MG63 (cell line): Measurements from ENCODE around the gene INHA. TPM values are rescaled to one million over a fixed set of nuclear protein-coding genes. Genes with fewer than 3 reads are reported as not detected.

Experiments used
- DNase-seq: peaks from one replicate; pipeline ENCODE4 v3.0.0-alpha.2; 2020
- H3K27me3 ChIP-seq: fragments of 250-450 bp; sonication (Bioruptor Pico); 2 replicates; pipeline ENCODE4 v1.5.1; 2020; ENCODE audit warnings: mild to moderate bottlenecking, moderate library complexity
- H3K36me3 ChIP-seq: fragments of 250-450 bp; sonication (Bioruptor Pico); 2 replicates; pipeline ENCODE4 v1.5.1; 2020; ENCODE audit warnings: mild to moderate bottlenecking, moderate library complexity
- H3K4me3 ChIP-seq: fragments of 250-450 bp; sonication (Bioruptor Pico); 2 replicates; pipeline ENCODE4 v1.5.1; 2020; ENCODE audit warnings: mild to moderate bottlenecking, moderate library complexity
- H3K9me3 ChIP-seq: fragments of 250-450 bp; sonication (Bioruptor Pico); 2 replicates; pipeline ENCODE4 v1.5.1; 2020; ENCODE audit warnings: mild to moderate bottlenecking, moderate library complexity
- total RNA-seq: library from RNA; depleted of rRNA; stranded (reverse); fragments of >200 nt; shearing (Covaris generic); gene quantifications from 2 replicates; pipeline ENCODE4 v1.2.3, GENCODE V29; 2014; ENCODE audit warnings: low replicate concordance

INHA gene
- total RNA-seq, 1 experiment from 2014 or later = not detected

GRCh38 chr2:219552382-219553167 is 19.5 kb upstream of the INHA start:
- Histone ChIP-seq H3K4me3 (peak overlapping the region; percentile 61), H3K36me3 (no peaks in the 10 kb centered on the region), H3K9me3 (no peaks in the 10 kb centered on the region), H3K27me3 (no peaks in the 10 kb centered on the region)
- DNase-seq = peak; percentile 79

- Histone ChIP-seq H3K9me3 (no peaks in the 10 kb centered on the region), H3K27me3 (no peaks in the 10 kb centered on the region)
Measured at GRCh38 chr2:219553168-219553417, 19.0 kb upstream of the INHA start.

DNA sequence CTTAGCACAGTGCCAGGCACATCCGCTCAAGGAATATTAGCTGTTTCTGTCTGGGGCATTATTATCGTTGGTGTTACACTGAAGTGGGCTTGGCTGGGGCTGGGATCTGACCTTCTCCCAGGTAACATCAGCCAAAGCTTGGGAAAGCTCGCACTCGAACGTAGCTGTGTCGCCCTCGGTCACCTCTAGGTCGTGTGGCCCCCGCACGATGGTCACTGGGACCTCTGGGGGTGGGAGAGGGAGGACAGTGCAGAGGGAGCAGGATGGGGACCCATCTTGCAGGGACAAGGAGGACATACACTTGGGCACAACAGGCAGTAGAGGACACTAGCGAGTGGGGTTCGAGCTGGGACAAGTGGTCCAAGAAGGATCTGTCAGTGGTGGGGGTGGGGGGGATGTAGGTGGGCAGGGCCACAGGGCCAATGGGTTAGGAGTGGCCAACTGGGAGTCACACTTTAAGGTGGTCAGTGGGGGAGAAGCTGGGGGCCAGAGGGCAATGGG is 18.6 kb upstream of the INHA start:
- Histone ChIP-seq H3K4me3 (no peak overlapping the region), H3K36me3 (no peaks in the 10 kb centered on the region), H3K27me3 (no peaks in the 10 kb centered on the region), H3K9me3 (no peaks in the 10 kb centered on the region)
- no peak for DNase-seq

More at GRCh38 chr2:219553168-219553417, 19.0 kb upstream of the INHA start:
- H3K4me3 ChIP-seq = peak overlapping the region; percentile 61
- no peak for DNase-seq
- H3K36me3 ChIP-seq = no peaks in the 10 kb centered on the region

GRCh38 chr2:219554350-219554749 is 17.8 kb upstream of the INHA start:
- H3K36me3 ChIP-seq = no peaks in the 10 kb centered on the region
- H3K9me3 ChIP-seq = no peaks in the 10 kb centered on the region
- no peak overlapping the region for H3K4me3 ChIP-seq
- DNase-seq = no peak
- no peaks in the 10 kb centered on the region for H3K27me3 ChIP-seq

DNA sequence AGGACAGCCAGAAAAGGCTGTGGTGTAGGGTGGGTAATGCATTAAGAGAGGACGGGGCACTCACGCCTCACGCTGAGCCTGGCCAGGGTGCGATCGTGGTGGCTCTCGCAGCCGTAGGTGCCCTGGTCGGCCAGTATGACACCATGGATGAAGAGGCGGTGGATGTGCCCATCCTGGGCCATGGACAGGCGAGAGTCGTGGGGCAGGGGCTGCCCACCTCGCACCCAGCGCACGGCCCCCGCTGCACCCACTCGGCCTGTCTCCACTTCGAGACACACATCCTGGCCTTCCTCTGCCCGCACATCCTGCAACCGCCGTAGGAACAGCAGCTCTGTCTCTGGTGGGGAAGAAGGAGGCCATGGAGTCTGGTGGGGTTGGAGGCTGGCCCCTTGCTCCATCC is 16.2 kb upstream of the INHA start:
- no peaks in the 10 kb centered on the region for H3K9me3 ChIP-seq
- H3K36me3 ChIP-seq = no peaks in the 10 kb centered on the region
- no peak overlapping the region for H3K4me3 ChIP-seq
- DNase-seq = no peak
- no peaks in the 10 kb centered on the region for H3K27me3 ChIP-seq

GRCh38 chr2:219556413-219556812 is 15.7 kb upstream of the INHA start:
- Histone ChIP-seq H3K36me3 (no peaks in the 10 kb centered on the region), H3K9me3 (no peaks in the 10 kb centered on the region), H3K4me3 (no peak overlapping the region), H3K27me3 (no peaks in the 10 kb centered on the region)
- no peak for DNase-seq

- no peaks in the 10 kb centered on the region for H3K27me3 ChIP-seq
- no peak for DNase-seq
- no peaks in the 10 kb centered on the region for H3K36me3 ChIP-seq
- no peaks in the 10 kb centered on the region for H3K9me3 ChIP-seq
- no peak overlapping the region for H3K4me3 ChIP-seq
Measured at GRCh38 chr2:219557320-219557719, 14.8 kb upstream of the INHA start.

- Histone ChIP-seq H3K4me3 (no peak overlapping the region), H3K9me3 (no peaks in the 10 kb centered on the region), H3K27me3 (no peaks in the 10 kb centered on the region), H3K36me3 (no peaks in the 10 kb centered on the region)
- DNase-seq = no peak
Measured at GRCh38 chr2:219557791-219558785, 14.0 kb upstream of the INHA start.

DNA sequence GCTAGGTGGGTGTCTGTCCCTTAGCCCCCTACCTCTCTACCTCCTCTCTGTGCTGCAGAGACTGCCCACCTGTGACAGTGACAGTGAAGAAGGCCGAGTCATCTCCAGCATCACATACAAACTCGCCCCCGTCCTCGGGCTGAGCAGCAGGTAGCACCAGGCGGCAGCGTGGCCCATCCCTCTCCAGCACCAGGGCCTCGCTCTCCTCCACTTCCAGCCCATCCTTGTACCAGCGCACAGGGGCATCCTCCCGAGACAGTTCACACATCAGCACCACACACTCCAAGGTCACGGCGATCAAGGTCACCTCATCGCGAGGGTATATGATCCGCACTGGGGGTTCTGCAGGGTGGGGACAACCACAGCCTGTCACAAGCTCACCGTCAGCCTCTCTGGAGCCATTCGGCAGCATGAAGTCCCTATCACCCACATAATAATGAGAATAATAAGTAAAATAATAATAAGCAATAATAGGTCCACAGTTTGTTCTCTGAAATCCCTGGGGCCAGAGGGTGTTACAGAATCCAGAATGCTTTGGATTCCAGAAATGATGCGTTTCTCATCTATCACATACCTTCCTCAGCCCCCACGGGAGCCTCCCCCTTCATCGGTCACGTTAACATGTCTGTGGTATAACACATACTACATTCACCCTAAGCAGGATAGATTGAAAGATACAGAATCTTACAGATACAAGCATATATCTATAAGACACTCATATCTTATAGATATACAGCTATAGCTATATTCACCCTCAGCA is 12.8 kb upstream of the INHA start:
- no peak for DNase-seq
- no peaks in the 10 kb centered on the region for H3K27me3 ChIP-seq
- H3K4me3 ChIP-seq = no peak overlapping the region
- no peaks in the 10 kb centered on the region for H3K36me3 ChIP-seq
- no peaks in the 10 kb centered on the region for H3K9me3 ChIP-seq

GRCh38 chr2:219560037-219560892 is 11.8 kb upstream of the INHA start:
- no peak for DNase-seq
- H3K4me3 ChIP-seq = no peak overlapping the region
- no peaks in the 10 kb centered on the region for H3K36me3 ChIP-seq
- H3K27me3 ChIP-seq = no peaks in the 10 kb centered on the region
- no peaks in the 10 kb centered on the region for H3K9me3 ChIP-seq

- Histone ChIP-seq H3K36me3 (no peaks in the 10 kb centered on the region), H3K4me3 (no peak overlapping the region), H3K9me3 (no peaks in the 10 kb centered on the region), H3K27me3 (no peaks in the 10 kb centered on the region)
- no peak for DNase-seq
Measured at GRCh38 chr2:219560893-219561178, 11.3 kb upstream of the INHA start.

- DNase-seq = no peak
- H3K9me3 ChIP-seq = no peaks in the 10 kb centered on the region
- H3K27me3 ChIP-seq = no peaks in the 10 kb centered on the region
- H3K4me3 ChIP-seq = no peak overlapping the region
- no peaks in the 10 kb centered on the region; the same call in 1 of the 2 replicates for H3K36me3 ChIP-seq
Measured at GRCh38 chr2:219561179-219562048, 10.7 kb upstream of the INHA start.

GRCh38 chr2:219562049-219563020 is 9.8 kb upstream of the INHA start:
- H3K4me3 ChIP-seq = no peak overlapping the region
- no peaks in the 10 kb centered on the region for H3K27me3 ChIP-seq
- DNase-seq = no peak
- H3K9me3 ChIP-seq = no peaks in the 10 kb centered on the region
- H3K36me3 ChIP-seq = no peaks in the 10 kb centered on the region; the same call in none of the 2 replicates

DNA sequence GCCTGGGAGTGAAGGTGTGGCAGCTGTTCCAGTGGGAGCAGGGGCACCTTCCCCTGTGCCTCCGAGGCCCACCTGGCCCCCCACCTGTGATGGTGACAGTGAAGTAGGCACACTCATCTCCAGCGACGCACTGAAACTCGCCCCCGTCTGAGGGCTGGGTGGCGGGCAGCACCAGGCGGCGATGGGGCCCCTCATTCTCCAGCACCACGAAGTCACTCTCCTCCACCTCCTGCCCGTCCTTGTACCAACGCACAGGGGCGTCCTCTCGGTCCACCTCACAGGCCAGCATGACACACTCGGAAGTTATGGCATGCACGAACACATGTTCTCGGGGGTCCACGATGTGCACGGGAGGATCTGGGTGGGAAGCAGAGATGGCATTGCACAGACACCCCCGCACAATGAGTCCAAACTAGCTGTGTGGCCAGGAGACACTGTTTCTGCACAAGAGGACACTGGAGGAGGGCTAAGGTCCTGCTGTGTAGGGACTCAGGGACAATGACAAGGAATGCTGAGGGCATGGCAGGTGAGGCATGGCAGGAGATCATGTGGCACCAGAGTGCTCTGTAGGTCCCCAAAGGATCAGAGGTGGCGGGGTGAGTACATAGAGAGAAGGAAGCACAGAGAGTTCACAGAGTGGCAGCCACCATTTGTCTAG is 8.7 kb upstream of the INHA start:
- DNase-seq = no peak
- H3K36me3 ChIP-seq = peaks cover 2% of the 10 kb centered on the region
- no peak overlapping the region for H3K4me3 ChIP-seq
- H3K27me3 ChIP-seq = no peaks in the 10 kb centered on the region
- H3K9me3 ChIP-seq = no peaks in the 10 kb centered on the region
